Smooth muscle cell (in vitro differentiated cells): ENCODE data around the gene TGM1. TPM values are rescaled to one million over a fixed set of nuclear protein-coding genes. Genes with fewer than 3 reads are reported as not detected.
A peak's percentile ranks its signal among the peaks of the same experiment; 100 is the strongest.

ENCODE experiments used
- DNase-seq: peaks from one replicate; lab custom pipeline; 2025; ENCODE audit not compliant: unreplicated experiment; lab: John Stamatoyannopoulos, UW
- H2AFZ ChIP-seq: fragments of 200-600 bp; sonication (generic); 2 replicates; pipeline ENCODE4 v1.6.0; 2016; ENCODE audit warnings: antibody characterized with exemption, low read depth, mild to moderate bottlenecking
- H3F3A ChIP-seq: fragments of 200-600 bp; sonication (generic); 2 replicates; pipeline ENCODE4 v1.6.0; 2017; ENCODE audit warnings: antibody characterized with exemption, low read depth
- H3K27ac ChIP-seq: fragments of 200-600 bp; sonication (generic); 2 replicates; pipeline ENCODE4 v1.5.1; 2016; ENCODE audit warnings: low read depth, mild to moderate bottlenecking
- H3K27me3 ChIP-seq: fragments of 200-600 bp; sonication (generic); 2 replicates; pipeline ENCODE4 v1.6.1; 2016; ENCODE audit warnings: low read depth, mild to moderate bottlenecking
- H3K36me3 ChIP-seq: fragments of 200-600 bp; sonication (generic); 2 replicates; pipeline ENCODE4 v1.5.1; 2016; ENCODE audit warnings: low read depth
- H3K4me1 ChIP-seq: fragments of 200-600 bp; sonication (generic); 2 replicates; pipeline ENCODE4 v1.5.1; 2016; ENCODE audit warnings: low read depth
- H3K4me2 ChIP-seq: fragments of 200-600 bp; sonication (generic); 2 replicates; pipeline ENCODE4 v1.6.0; 2016; ENCODE audit warnings: mild to moderate bottlenecking
- H3K4me3 ChIP-seq: fragments of 200-600 bp; sonication (generic); 2 replicates; pipeline ENCODE4 v1.5.1; 2016; ENCODE audit warnings: mild to moderate bottlenecking
- H3K79me2 ChIP-seq: fragments of 200-600 bp; sonication (generic); 2 replicates; pipeline ENCODE4 v1.6.0; 2016; ENCODE audit warnings: low read depth, mild to moderate bottlenecking
- H3K9ac ChIP-seq: fragments of 200-600 bp; sonication (generic); 2 replicates; pipeline ENCODE4 v1.6.0; 2016; ENCODE audit warnings: low read depth
- H3K9me3 ChIP-seq: fragments of 200-600 bp; sonication (generic); replicated peaks from 2 replicates; pipeline ENCODE4 v1.5.1; 2016; ENCODE audit warnings: low read depth
- H4K20me1 ChIP-seq: fragments of 200-600 bp; sonication (generic); 2 replicates; pipeline ENCODE4 v1.6.0; 2016; ENCODE audit warnings: low read depth
- CTCF ChIP-seq: fragments of 200-600 bp; sonication (generic); IDR thresholded peaks from 2 replicates; pipeline ENCODE4 v1.5.1; 2017; ENCODE audit warnings: borderline replicate concordance, mild to moderate bottlenecking, antibody characterized with exemption; ENCODE audit not compliant: insufficient read depth, poor library complexity, severe bottlenecking
- WGBS: methylation state at CpG from one replicate; pipeline ENCODE4 v1.1.7; 2016; ENCODE audit warnings: low lambda C conversion rate; 5-methylcytosine and 5-hydroxymethylcytosine counted together
- polyA plus RNA-seq: library from polyadenylated mRNA; unstranded; fragments of >200 nt; fragmentation: Nextera tagmentation; extraction: Ambion mirVana; gene quantifications from 2 replicates; pipeline ENCODE4 v1.2.1, GENCODE V29; 2016
- total RNA-seq: library from RNA; depleted of rRNA; stranded (reverse); fragments of >200 nt; gene quantifications from 2 replicates; pipeline ENCODE4 v1.2.3, GENCODE V29; 2014

The TGM1 gene
- total and polyA plus RNA-seq, 2 experiments from 2014 or later: 1.6 to 13.6 TPM

- Histone ChIP-seq H3K9ac (peak overlapping the region; percentile 67), H3K27me3 (no peaks in the 10 kb centered on the region), H3K27ac (peak overlapping the region; percentile 90), H3K4me3 (no peak overlapping the region), H3K79me2 (no peaks in the 10 kb centered on the region), H3K9me3 (no peaks in the 10 kb centered on the region), H3K36me3 (no peaks in the 10 kb centered on the region), H4K20me1 (no peaks in the 10 kb centered on the region), H2AFZ (no peak overlapping the region), H3K4me2 (peak overlapping the region; percentile 32), H3F3A (no peaks in the 10 kb centered on the region), H3K4me1 (peaks cover 4% of the 10 kb centered on the region)
- 59% methylated on average over 1 of the region's 1 CpG for WGBS
- DNase-seq: no peak
- peak; percentile 11 for TF ChIP-seq CTCF
Measured at GRCh38 chr14:24251880-24252288, 11.1 kb downstream of the TGM1 start.

- no peaks in the 10 kb centered on the region for H3K79me2 ChIP-seq
- no peak overlapping the region for H2AFZ ChIP-seq
- H4K20me1 ChIP-seq: no peaks in the 10 kb centered on the region
- no peak overlapping the region for H3K4me2 ChIP-seq
- DNase-seq: no peak
- 77% methylated on average over 4 of the region's 4 CpGs for WGBS
- peaks cover 4% of the 10 kb centered on the region for H3K4me1 ChIP-seq
- no peak overlapping the region for H3K27ac ChIP-seq
- H3K4me3 ChIP-seq: no peak overlapping the region
- no peaks in the 10 kb centered on the region for H3K27me3 ChIP-seq
- H3F3A ChIP-seq: no peaks in the 10 kb centered on the region
- TF ChIP-seq CTCF: no peak
- no peak overlapping the region for H3K9ac ChIP-seq
- H3K9me3 ChIP-seq: no peaks in the 10 kb centered on the region
- no peaks in the 10 kb centered on the region for H3K36me3 ChIP-seq
Measured at GRCh38 chr14:24250354-24250753, 12.6 kb downstream of the TGM1 start.

- no peak overlapping the region for H3K9ac ChIP-seq
- H3F3A ChIP-seq: no peaks in the 10 kb centered on the region
- H3K79me2 ChIP-seq: no peaks in the 10 kb centered on the region
- no peak overlapping the region for H3K27ac ChIP-seq
- H4K20me1 ChIP-seq: no peaks in the 10 kb centered on the region
- peaks cover 4% of the 10 kb centered on the region for H3K4me1 ChIP-seq
- WGBS: 81% methylated on average over 13 of the region's 13 CpGs
- no peak overlapping the region for H2AFZ ChIP-seq
- H3K36me3 ChIP-seq: no peaks in the 10 kb centered on the region
- H3K9me3 ChIP-seq: no peaks in the 10 kb centered on the region
- DNase-seq: no peak
- TF ChIP-seq CTCF: no peak
- no peaks in the 10 kb centered on the region for H3K27me3 ChIP-seq
- no peak overlapping the region for H3K4me2 ChIP-seq
- no peak overlapping the region for H3K4me3 ChIP-seq
Measured at GRCh38 chr14:24249230-24250021, 13.6 kb downstream of the TGM1 start.

GRCh38 chr14:24247422-24247821 lies 15.6 kb downstream of the TGM1 start:
- Histone ChIP-seq H3K27me3 (no peaks in the 10 kb centered on the region), H2AFZ (no peak overlapping the region), H3K4me3 (no peak overlapping the region), H4K20me1 (no peaks in the 10 kb centered on the region), H3K4me1 (peaks cover 4% of the 10 kb centered on the region), H3K27ac (no peak overlapping the region), H3K9ac (no peak overlapping the region), H3K36me3 (no peaks in the 10 kb centered on the region), H3K9me3 (no peaks in the 10 kb centered on the region), H3F3A (no peaks in the 10 kb centered on the region), H3K79me2 (no peaks in the 10 kb centered on the region), H3K4me2 (no peak overlapping the region)
- no peak for TF ChIP-seq CTCF
- no peak for DNase-seq
- 87% methylated on average over 7 of the region's 7 CpGs for WGBS
